Mesothelial cell of epicardium (in vitro differentiated cells): ENCODE results near the gene MFSD8. TPM values are rescaled to one million over a fixed set of nuclear protein-coding genes. Genes with fewer than 3 reads are reported as not detected.
"Not testable (repeated sequence)": the region's sequence is repeated elsewhere in the genome, so short reads cannot be mapped to it uniquely, and the experiment has no call there.

Source experiments
- DNase-seq, 2 experiments: peaks; one replicate each; pipeline ENCODE4 v3.0.0; 2021; ENCODE audit warnings: low spot score in 2 of 2; ENCODE audit not compliant: unreplicated experiment in 2 of 2
- H3K27ac Mint-ChIP-seq: 2 replicates; pipeline ENCODE4 v1.8.0; 2021; ENCODE audit warnings: mixed read lengths
- H3K27me3 Mint-ChIP-seq: 2 replicates; pipeline ENCODE4 v1.8.0; 2021; ENCODE audit warnings: low read depth, mixed read lengths
- H3K36me3 Mint-ChIP-seq: 2 replicates; pipeline ENCODE4 v1.8.0; 2021; ENCODE audit warnings: mixed read lengths
- H3K4me1 Mint-ChIP-seq: 2 replicates; pipeline ENCODE4 v1.8.0; 2021; ENCODE audit warnings: mixed read lengths
- H3K4me3 Mint-ChIP-seq: 2 replicates; pipeline ENCODE4 v1.8.0; 2021; ENCODE audit warnings: mild to moderate bottlenecking, moderate library complexity, mixed read lengths
- H3K9me3 Mint-ChIP-seq: 2 replicates; pipeline ENCODE4 v1.8.0; 2021; ENCODE audit warnings: mixed read lengths
- CTCF ChIP-seq: fragments of 200-600 bp; sonication (generic); IDR thresholded peaks from one replicate; pipeline ENCODE4 v1.5.0; 2021; ENCODE audit warnings: antibody characterized with exemption; ENCODE audit not compliant: unreplicated experiment
- total RNA-seq: library from RNA; stranded (reverse); gene quantifications from 3 replicates; pipeline ENCODE4 v1.2.1, GENCODE V29; 2021

Gene MFSD8
- total RNA-seq, 1 donor from 2014 or later: 29.6 TPM

GRCh38 chr4:127959794-127960193 lies 5.2 kb downstream of the MFSD8 start:
- Mint-ChIP-seq H3K27me3 (no peaks in the 10 kb centered on the region), H3K4me3 (no peak overlapping the region), H3K9me3 (no peaks in the 10 kb centered on the region), H3K27ac (peak overlapping the region; percentile 78), H3K36me3 (peaks cover 6% of the 10 kb centered on the region), H3K4me1 (peaks cover 20% of the 10 kb centered on the region)
- no peak for DNase-seq
- TF ChIP-seq CTCF: no peak

- Mint-ChIP-seq H3K4me3 (no peak overlapping the region), H3K36me3 (peaks cover 8% of the 10 kb centered on the region), H3K9me3 (no peaks in the 10 kb centered on the region), H3K4me1 (peaks cover 9% of the 10 kb centered on the region), H3K27ac (no peak overlapping the region), H3K27me3 (no peaks in the 10 kb centered on the region)
- DNase-seq: no peak
- TF ChIP-seq CTCF: no peak
These were observed 7.9 kb downstream of the MFSD8 start for GRCh38 chr4:127957105-127957504.

GRCh38 chr4:127936974-127937373 lies 28.0 kb downstream of the MFSD8 start:
- no peaks in the 10 kb centered on the region for H3K27me3 Mint-ChIP-seq
- peaks cover 20% of the 10 kb centered on the region for H3K36me3 Mint-ChIP-seq
- DNase-seq: no peak
- no peak for TF ChIP-seq CTCF
- H3K4me3 Mint-ChIP-seq: no peak overlapping the region
- peaks cover 4% of the 10 kb centered on the region for H3K4me1 Mint-ChIP-seq
- H3K9me3 Mint-ChIP-seq: no peaks in the 10 kb centered on the region
- peak overlapping the region; percentile 19 for H3K27ac Mint-ChIP-seq

- DNase-seq, H3K4me3 Mint-ChIP-seq, H3K4me1 Mint-ChIP-seq, H3K9me3 Mint-ChIP-seq, H3K27me3 Mint-ChIP-seq, H3K27ac Mint-ChIP-seq, H3K36me3 Mint-ChIP-seq: not testable (repeated sequence)
These were observed 33.1 kb downstream of the MFSD8 start for GRCh38 chr4:127931836-127932235.

- DNase-seq: no peak
- H3K4me3 Mint-ChIP-seq: no peak overlapping the region
- H3K9me3 Mint-ChIP-seq: peaks cover 7% of the 10 kb centered on the region
- H3K4me1 Mint-ChIP-seq: no peaks in the 10 kb centered on the region
- H3K36me3 Mint-ChIP-seq: peaks cover 16% of the 10 kb centered on the region
- TF ChIP-seq CTCF: no peak
- H3K27me3 Mint-ChIP-seq: no peaks in the 10 kb centered on the region
- no peak overlapping the region for H3K27ac Mint-ChIP-seq
These were observed 34.8 kb downstream of the MFSD8 start for GRCh38 chr4:127930175-127930574.

GRCh38 chr4:127925720-127926119 lies 39.3 kb downstream of the MFSD8 start:
- not testable (repeated sequence) for H3K27me3 Mint-ChIP-seq, H3K4me1 Mint-ChIP-seq, H3K27ac Mint-ChIP-seq, H3K4me3 Mint-ChIP-seq, DNase-seq
- Mint-ChIP-seq H3K36me3 (peaks cover 38% of the 10 kb centered on the region), H3K9me3 (peaks cover 14% of the 10 kb centered on the region)

- H3K4me3 Mint-ChIP-seq: no peak overlapping the region
- H3K4me1 Mint-ChIP-seq: no peaks in the 10 kb centered on the region
- no peaks in the 10 kb centered on the region for H3K27me3 Mint-ChIP-seq
- peaks cover 14% of the 10 kb centered on the region for H3K9me3 Mint-ChIP-seq
- no peak overlapping the region for H3K27ac Mint-ChIP-seq
- DNase-seq: no peak
- peaks cover 42% of the 10 kb centered on the region for H3K36me3 Mint-ChIP-seq
- no peak for TF ChIP-seq CTCF
These were observed 42.7 kb downstream of the MFSD8 start for GRCh38 chr4:127922226-127922625.
